K562 (cell line): ENCODE measurements around the gene MFAP1. TPM values are rescaled to one million over a fixed set of nuclear protein-coding genes. Genes with fewer than 3 reads are reported as not detected.
A peak's percentile ranks its signal among the peaks of the same experiment; 100 is the strongest.
"Not testable (repeated sequence)": the region's sequence is repeated elsewhere in the genome, so short reads cannot be mapped to it uniquely, and the experiment has no call there.

Experiments
- ATAC-seq: fragments of 200-7000 bp; cut with Tn5 transposase; 3 replicates; pipeline ENCODE4 v1.9.1; 2020; ENCODE audit warnings: moderate library complexity
- BruUV-seq: library from RNA; stranded (reverse); fragments of 400-500 nt; replicated peaks from 2 replicates; lab custom pipeline; 2021; lab: Mats Ljungman, UMichigan
- CTCF ChIA-PET: fragments of 300-600 bp; formaldehyde crosslinking; extraction: SDS; loops from one replicate; lab custom pipeline; 2021; ENCODE audit warnings: low intra/inter-chr PET ratio; lab: Yijun Ruan, JAX
- POLR2A ChIA-PET: fragments of 300-600, 350-650 bp; sonication (Branson Sonifier 250); formaldehyde crosslinking; extraction: SDS; loops from one replicate; lab custom pipeline; 2021; ENCODE audit warnings: antibody characterized with exemption, inconsistent platforms; lab: Yijun Ruan, JAX
- DNase-seq, 4 experiments: peaks; one replicate each; pipeline versions ENCODE4 v3.0.0 to v3.0.0-alpha.2; 2011 to 2018; ENCODE audit warnings: low spot score in 3 of 4, mixed read lengths in 3 of 4; ENCODE audit errors: extremely low read depth in 1 of 4
- FAIRE-seq: peaks from 2 replicates; lab custom pipeline; 2011; peaks lifted over from hg19 to GRCh38; lab: Jason Lieb, UNC
- H2AFZ ChIP-seq: 2 replicates; pipeline ENCODE4 v1.6.0; 2011; ENCODE audit warnings: low read depth, low read length, control low read depth, inconsistent platforms
- H3K27ac ChIP-seq: fragments of 200-600 bp; 3 replicates; pipeline ENCODE4 v1.8.0; 2011; ENCODE audit warnings: low read depth, mild to moderate bottlenecking, control low read depth, inconsistent platforms, low read length, moderate library complexity, mixed read lengths; ENCODE audit errors: extremely low read depth
- H3K27me3 ChIP-seq, 2 experiments: fragments of 300-600 bp in 1 of 2; 2 replicates in 1 of 2; 3 replicates in 1 of 2; pipeline versions ENCODE4 v1.6.0 to v1.8.0; 2011; ENCODE audit warnings: inconsistent platforms in 2 of 2, low read length in 2 of 2, mild to moderate bottlenecking in 1 of 2, mixed read lengths in 1 of 2, moderate library complexity in 1 of 2; ENCODE audit not compliant: control insufficient read depth in 2 of 2, insufficient read depth in 2 of 2
- H3K36me3 ChIP-seq: fragments of 300-600 bp; 3 replicates; pipeline ENCODE4 v1.8.0; 2011; ENCODE audit warnings: mild to moderate bottlenecking, low read length, inconsistent platforms; ENCODE audit not compliant: control insufficient read depth, insufficient read depth
- H3K4me1 ChIP-seq, 2 experiments: fragments of 200-600 bp in 1 of 2; replicated peaks in 1 of 2; 2 replicates in 1 of 2; 3 replicates in 1 of 2; pipeline versions ENCODE4 v1.5.1 to v1.8.0; 2011; ENCODE audit warnings: inconsistent platforms in 2 of 2, low read length in 2 of 2, mild to moderate bottlenecking in 1 of 2, mixed read lengths in 1 of 2, moderate library complexity in 1 of 2; ENCODE audit not compliant: control insufficient read depth in 2 of 2, insufficient read depth in 2 of 2
- H3K4me2 ChIP-seq: 2 replicates; pipeline ENCODE4 v1.6.1; 2011; ENCODE audit warnings: low read length, control low read depth, inconsistent platforms, mixed read lengths; ENCODE audit not compliant: insufficient read depth
- H3K4me3 ChIP-seq: fragments of 200-600 bp; sonication (generic), shearing (Covaris generic); 2 replicates; pipeline ENCODE4 v1.5.1; 2016; ENCODE audit warnings: control low read depth, inconsistent platforms
- H3K79me2 ChIP-seq: fragments of 200-600 bp; 3 replicates; pipeline ENCODE4 v1.8.0; 2011; ENCODE audit warnings: low read length, inconsistent platforms; ENCODE audit not compliant: control insufficient read depth, insufficient read depth
- H3K9ac ChIP-seq, 2 experiments: 2 replicates each; pipeline versions ENCODE4 v1.6.0 to v1.6.1; 2011; ENCODE audit warnings: low read depth in 2 of 2, low read length in 2 of 2, control low read depth in 1 of 2, inconsistent platforms in 1 of 2, mild to moderate bottlenecking in 1 of 2, mixed read lengths in 1 of 2; ENCODE audit not compliant: insufficient read depth in 1 of 2
- H3K9me1 ChIP-seq: one replicate; pipeline ENCODE4 v1.6.0; 2011; ENCODE audit warnings: inconsistent platforms, mild to moderate bottlenecking, low read length, moderate library complexity; ENCODE audit not compliant: control insufficient read depth, insufficient read depth
- H3K9me3 ChIP-seq: replicated peaks from 2 replicates; pipeline ENCODE4 v1.5.1; 2011; ENCODE audit warnings: low read depth, low read length, inconsistent platforms; ENCODE audit not compliant: control insufficient read depth, insufficient read depth
- H4K20me1 ChIP-seq: replicated peaks from 2 replicates; pipeline ENCODE4 v1.6.1; 2011; ENCODE audit warnings: low read length, inconsistent platforms, mixed read lengths; ENCODE audit not compliant: control insufficient read depth, insufficient read depth
- GATAD2B ChIP-seq: fragments of 450-650 bp; IDR thresholded peaks from 2 replicates; pipeline ENCODE4 v1.6.1; 2017; ENCODE audit warnings: mild to moderate bottlenecking, borderline replicate concordance
- MEIS2 ChIP-seq: fragments of 450-650 bp; IDR thresholded peaks from 2 replicates; pipeline ENCODE4 v1.6.1; 2014; ENCODE audit warnings: mild to moderate bottlenecking; ENCODE audit not compliant: partially characterized antibody
- NFIC ChIP-seq: fragments of 450-650 bp; IDR thresholded peaks from 2 replicates; pipeline ENCODE4 v1.6.1; 2017; ENCODE audit warnings: mild to moderate bottlenecking, inconsistent platforms
- NR2C2 ChIP-seq, 2 experiments: fragments of 200-800 bp in 1 of 2; sonication (Bioruptor generic) in 1 of 2; sonication (generic) in 1 of 2; formaldehyde crosslinking in 1 of 2; IDR thresholded peaks; 2 replicates each; pipeline versions ENCODE4 v1.6.1 to v1.8.0; 2016 to 2022; ENCODE audit warnings: mild to moderate bottlenecking in 1 of 2, missing compliant biosample characterization in 1 of 2, missing genetic modification characterization in 1 of 2, missing genetic modification reagents in 1 of 2
- SLC30A9 ChIP-seq: fragments of 250-450 bp; sonication (Bioruptor Pico); IDR thresholded peaks from 2 replicates; pipeline ENCODE4 v1.8.0; 2022; ENCODE audit warnings: mild to moderate bottlenecking, moderate library complexity
- STAT5A ChIP-seq: IDR thresholded peaks from 2 replicates; pipeline ENCODE4 v1.6.1; 2012; ENCODE audit warnings: low read length, inconsistent platforms, borderline replicate concordance
- ZNF23 ChIP-seq: fragments of 250-450 bp; sonication (Bioruptor Pico); IDR thresholded peaks from 2 replicates; pipeline ENCODE4 v1.4.0; 2020; ENCODE audit warnings: mild to moderate bottlenecking
- WGBS: fragments of 100-300 bp; shearing (Covaris generic); methylation state at CpG from one replicate; pipeline ENCODE4 v1.1.6; 2016; ENCODE audit warnings: low coverage, mixed read lengths; ENCODE audit not compliant: insufficient coverage; ENCODE audit errors: missing lambda C conversion rate; 5-methylcytosine and 5-hydroxymethylcytosine counted together
- in situ Hi-C: fragments of 300-500 bp; cut with MboI; formaldehyde crosslinking; loops from 4 replicates; pipeline ENCODE4 v1.15.0; 2018; ENCODE audit warnings: inconsistent platforms, mixed read lengths
- intact Hi-C: fragments of 100-400 bp; cut with micrococcal nuclease; formaldehyde crosslinking; loops from 2 replicates; pipeline ENCODE4 v1.14.2; 2022
- polyA plus RNA-seq, 8 experiments: library from polyadenylated mRNA; depleted of rRNA in 4 of 8; stranded (reverse) in 5 of 8; unstranded in 3 of 8; fragments of >200 nt; fragmentation: Nextera tagmentation in 2 of 8; fragmentation: Illumina TruSeq in 1 of 8; extraction: Ambion mirVana in 2 of 8; extraction: Trizol in 1 of 8; gene quantifications; 2 replicates each; pipeline versions ENCODE4 v1.2.1 to v1.2.3, GENCODE V29; 2011 to 2014; ENCODE audit warnings: inconsistent platforms in 1 of 8, missing spikeins in 1 of 8
- total RNA-seq, 7 experiments: library from RNA; depleted of rRNA in 6 of 7; stranded (reverse); fragments of >200 nt in 6 of 7; fragmentation: Illumina TruSeq in 2 of 7; extraction: Trizol in 2 of 7; gene quantifications; 2 replicates each; pipeline versions ENCODE4 v1.2.1 to v1.2.3, GENCODE V29; 2011 to 2021; ENCODE audit warnings: low replicate concordance in 1 of 7
- TF ChIP-seq, protein P1 (sequence below): sonication (generic); formaldehyde crosslinking; IDR thresholded peaks from 2 replicates; pipeline ENCODE4 v1.8.0; 2023; ENCODE audit warnings: mild to moderate bottlenecking, missing genetic modification reagents
- TF ChIP-seq, protein P2 (sequence below): fragments of 250-450 bp; sonication (Bioruptor Pico); IDR thresholded peaks from 2 replicates; pipeline ENCODE4 v1.5.0; 2021; ENCODE audit warnings: mild to moderate bottlenecking, moderate library complexity

MFAP1 gene
- total and polyA plus RNA-seq, 9 of the 15 experiments (the other 6 are each of a cell fraction or from before 2014, with no cell fraction given): 34.9 to 64.1 (median 48.2) TPM

DNA sequence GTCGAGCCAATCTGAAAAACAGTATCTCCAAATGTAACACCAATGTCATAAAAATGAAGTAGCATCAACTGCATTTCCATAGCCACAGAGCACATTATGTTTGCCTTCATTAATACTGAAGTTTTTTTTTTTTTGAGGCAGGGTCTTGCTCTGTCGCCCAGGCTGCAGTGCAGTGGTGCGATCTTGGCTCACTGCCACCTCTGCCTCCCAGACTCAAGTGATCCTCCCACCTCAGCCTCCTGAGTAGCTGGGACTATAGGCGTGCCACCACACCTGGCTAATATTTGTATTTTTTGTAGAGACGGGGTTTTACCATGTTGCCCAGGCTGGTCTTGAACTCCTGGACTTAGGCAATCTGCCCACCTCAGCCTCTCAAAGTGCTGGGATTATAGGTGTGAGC lies 9.4 kb downstream of the MFAP1 start:
- TF ChIP-seq NFIC: peak; percentile 66
- BruUV-seq, DNase-seq, H3K4me1 ChIP-seq, H3K4me3 ChIP-seq, FAIRE-seq, H4K20me1 ChIP-seq, intact Hi-C loops, in situ Hi-C loops, H3K27ac ChIP-seq, ATAC-seq, H3K27me3 ChIP-seq, H3K4me2 ChIP-seq, H3K9me3 ChIP-seq, H2AFZ ChIP-seq, H3K9ac ChIP-seq, CTCF ChIA-PET, H3K9me1 ChIP-seq: not testable (repeated sequence)
- peaks cover 81% of the 10 kb centered on the region for H3K36me3 ChIP-seq
- POLR2A ChIA-PET: interaction anchor here (2.0 to 2.1 kb wide), 2 partner anchors 10 to 16 kb away, joined by 5 to 6 read pairs; partner anchors contain the start of gene MFAP1
- WGBS: 97% methylated on average over 3 of the region's 5 CpGs
- peaks cover 28% of the 10 kb centered on the region for H3K79me2 ChIP-seq

DNA sequence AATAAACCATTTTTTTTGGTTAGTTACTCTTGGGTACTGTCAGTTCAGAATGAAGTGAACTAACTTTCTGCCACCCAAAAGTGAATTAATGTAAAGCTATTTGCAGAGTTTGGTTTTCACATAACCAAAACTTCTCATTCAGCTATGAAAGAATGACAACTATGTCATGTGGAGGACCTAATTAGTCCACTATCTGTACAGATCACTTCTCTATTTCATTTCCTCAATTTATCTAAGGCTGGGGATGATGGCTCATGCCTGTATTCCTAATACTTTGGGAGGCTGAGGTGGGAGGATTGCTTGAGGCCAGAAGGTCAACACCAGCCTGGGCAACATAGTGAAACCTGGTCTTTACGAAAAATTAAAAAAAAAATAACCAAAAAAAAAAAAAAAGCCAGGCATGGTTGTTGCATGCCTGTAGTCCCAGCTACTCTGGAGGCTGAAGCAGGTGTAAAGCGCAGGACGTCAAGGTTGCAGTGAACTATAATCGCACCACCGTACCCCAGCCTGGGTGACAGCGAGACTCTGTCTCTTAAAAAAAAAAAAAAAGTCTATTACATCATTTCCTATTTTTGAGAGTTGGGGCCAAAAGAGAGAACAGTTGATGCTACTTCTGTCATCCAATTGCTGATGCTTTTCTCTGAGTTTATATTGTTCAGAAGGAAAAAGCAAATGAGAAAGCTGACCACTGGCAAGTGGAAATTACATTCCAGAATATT lies 15.4 kb downstream of the MFAP1 start:
- no peak overlapping the region for H3K4me3 ChIP-seq
- no peak for TF ChIP-seq NR2C2 (CRISPR knock-in tag; IDR thresholded peaks at IDR 0.05)
- no peak for TF ChIP-seq NR2C2 (tag; IDR thresholded peaks at IDR 0.05)
- TF ChIP-seq GATAD2B: no peak
- no peak for TF ChIP-seq STAT5A
- no peak for TF ChIP-seq SLC30A9
- TF ChIP-seq, protein P1, sequence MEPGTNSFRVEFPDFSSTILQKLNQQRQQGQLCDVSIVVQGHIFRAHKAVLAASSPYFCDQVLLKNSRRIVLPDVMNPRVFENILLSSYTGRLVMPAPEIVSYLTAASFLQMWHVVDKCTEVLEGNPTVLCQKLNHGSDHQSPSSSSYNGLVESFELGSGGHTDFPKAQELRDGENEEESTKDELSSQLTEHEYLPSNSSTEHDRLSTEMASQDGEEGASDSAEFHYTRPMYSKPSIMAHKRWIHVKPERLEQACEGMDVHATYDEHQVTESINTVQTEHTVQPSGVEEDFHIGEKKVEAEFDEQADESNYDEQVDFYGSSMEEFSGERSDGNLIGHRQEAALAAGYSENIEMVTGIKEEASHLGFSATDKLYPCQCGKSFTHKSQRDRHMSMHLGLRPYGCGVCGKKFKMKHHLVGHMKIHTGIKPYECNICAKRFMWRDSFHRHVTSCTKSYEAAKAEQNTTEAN (CRISPR knock-in tag): no peak
- TF ChIP-seq ZNF23 (CRISPR knock-in tag): no peak
- TF ChIP-seq MEIS2: no peak
- TF ChIP-seq, protein P2, sequence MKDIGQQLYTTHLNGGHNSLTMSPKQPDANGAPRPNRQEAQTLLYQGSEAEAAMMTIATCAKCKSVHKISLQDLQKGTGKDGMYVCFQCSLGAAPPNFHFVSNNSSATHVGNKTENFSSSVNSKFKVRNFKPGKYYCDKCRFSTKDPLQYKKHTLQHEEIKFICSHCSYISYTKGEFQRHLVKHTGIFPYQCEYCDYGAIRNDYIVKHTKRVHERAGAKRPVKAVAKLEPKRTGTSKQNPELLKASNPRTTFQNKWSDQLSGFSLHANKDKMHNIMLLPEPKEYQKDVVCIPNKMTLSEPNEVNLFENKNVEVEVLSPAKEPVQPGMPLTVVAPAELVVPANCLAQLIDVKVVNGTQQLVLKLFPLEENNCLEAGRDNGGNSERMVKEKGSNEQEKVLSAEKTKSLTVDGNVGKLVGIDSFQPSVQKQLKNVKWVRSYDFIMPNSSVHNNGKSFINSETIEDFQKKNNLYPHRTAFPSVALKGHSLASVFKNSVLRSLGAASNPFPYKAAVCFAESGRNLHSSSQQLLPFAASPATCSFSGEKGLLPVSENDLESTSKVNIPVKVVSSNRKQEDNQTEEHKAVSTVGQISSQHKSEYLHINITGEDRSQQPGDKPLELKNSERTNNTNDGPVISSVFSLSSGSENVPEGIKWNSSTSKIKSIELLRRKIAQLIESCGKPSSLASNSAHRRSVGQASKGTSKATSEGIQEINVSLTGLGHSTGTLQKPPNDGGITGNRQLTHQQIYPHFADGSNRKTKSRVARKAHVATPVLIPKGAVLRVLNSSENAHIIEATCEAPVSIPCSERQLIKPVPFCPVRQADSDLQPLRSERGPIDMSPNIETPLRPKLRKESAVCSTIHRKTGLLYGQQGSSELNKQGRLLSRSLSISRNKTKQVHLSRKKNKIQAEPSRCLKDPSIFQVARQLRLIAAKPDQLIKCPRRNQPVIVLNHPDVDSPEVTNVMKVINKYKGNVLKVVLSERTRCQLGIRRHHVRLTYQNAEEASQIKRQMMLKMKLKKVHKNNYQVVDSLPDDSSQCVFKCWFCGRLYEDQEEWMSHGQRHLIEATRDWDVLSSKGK (CRISPR knock-in tag): no peak

More for the DNA sequence above, 15.4 kb downstream of the MFAP1 start:
- CTCF ChIA-PET: interaction anchor here (0.7 kb wide), 1 partner anchor 277 kb away, joined by 3 read pairs; no protein-coding TSS in a partner anchor
- POLR2A ChIA-PET: interaction anchor here (1.7 to 3.6 kb wide), 4 partner anchors 8 to 15 kb away, joined by 8 to 19 read pairs (median 14); partner anchors contain the start of genes HYPK, MFAP1 and SERINC4
- no peak for DNase-seq
- peaks cover 7% of the 10 kb centered on the region for H3K9me1 ChIP-seq
- FAIRE-seq: no peak
- intact Hi-C loops (no loop called here), in situ Hi-C loops (no loop called here)
- no peaks in the 10 kb centered on the region for H3K9me3 ChIP-seq
- no peak overlapping the region for H3K9ac ChIP-seq
- H2AFZ ChIP-seq: no peak overlapping the region
- WGBS: 94% methylated on average over 6 of the region's 6 CpGs
- H3K4me2 ChIP-seq: no peak overlapping the region
- no peak for ATAC-seq
- BruUV-seq: no TSS peak
- H3K79me2 ChIP-seq: no peaks in the 10 kb centered on the region
- H4K20me1 ChIP-seq: no peaks in the 10 kb centered on the region
- no peak overlapping the region for H3K27ac ChIP-seq
- H3K36me3 ChIP-seq: peaks cover 93% of the 10 kb centered on the region
- H3K4me1 ChIP-seq: peaks cover 0 to 8% of the 10 kb centered on the region in 2 experiments; a peak in 2 of 5 replicates
- H3K27me3 ChIP-seq: no peaks in the 10 kb centered on the region
